ENCODE measurements around the gene RGS7. TPM values are rescaled to one million over a fixed set of nuclear protein-coding genes. Genes with fewer than 3 reads are reported as not detected.
"Not testable (repeated sequence)": the region's sequence is repeated elsewhere in the genome, so short reads cannot be mapped to it uniquely, and the experiment has no call there.

The RGS7 gene
- total RNA-seq, 4 donors from 2014 or later = 1.9 TPM; not detected in 3

DNA sequence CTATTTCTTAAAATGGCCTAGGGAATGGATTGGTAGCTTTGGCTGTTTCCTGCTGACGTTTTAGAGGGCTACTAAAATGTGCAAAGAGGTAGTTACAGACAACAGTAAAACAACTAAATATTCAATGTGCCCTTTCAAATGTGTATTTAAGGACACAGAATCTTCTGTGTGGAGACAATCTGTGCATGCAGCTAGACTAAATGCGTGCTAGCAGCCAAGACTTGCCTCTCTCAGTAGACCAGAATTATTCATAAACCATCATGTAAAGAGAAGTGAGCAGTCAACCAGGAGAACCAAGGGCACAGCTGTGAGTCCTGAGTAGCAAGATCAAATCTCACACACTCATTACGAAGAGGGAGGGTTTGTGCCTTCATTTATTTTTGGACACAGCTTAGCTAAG lies 584.9 kb downstream of the RGS7 start:
- no peaks in the 10 kb centered on the region for H3K27me3 ChIP-seq
- no peaks in the 10 kb centered on the region for H3K4me1 ChIP-seq
- no peaks in the 10 kb centered on the region for H3K36me3 ChIP-seq
- H3K4me3 ChIP-seq = no peak overlapping the region
- TF ChIP-seq, protein P1, sequence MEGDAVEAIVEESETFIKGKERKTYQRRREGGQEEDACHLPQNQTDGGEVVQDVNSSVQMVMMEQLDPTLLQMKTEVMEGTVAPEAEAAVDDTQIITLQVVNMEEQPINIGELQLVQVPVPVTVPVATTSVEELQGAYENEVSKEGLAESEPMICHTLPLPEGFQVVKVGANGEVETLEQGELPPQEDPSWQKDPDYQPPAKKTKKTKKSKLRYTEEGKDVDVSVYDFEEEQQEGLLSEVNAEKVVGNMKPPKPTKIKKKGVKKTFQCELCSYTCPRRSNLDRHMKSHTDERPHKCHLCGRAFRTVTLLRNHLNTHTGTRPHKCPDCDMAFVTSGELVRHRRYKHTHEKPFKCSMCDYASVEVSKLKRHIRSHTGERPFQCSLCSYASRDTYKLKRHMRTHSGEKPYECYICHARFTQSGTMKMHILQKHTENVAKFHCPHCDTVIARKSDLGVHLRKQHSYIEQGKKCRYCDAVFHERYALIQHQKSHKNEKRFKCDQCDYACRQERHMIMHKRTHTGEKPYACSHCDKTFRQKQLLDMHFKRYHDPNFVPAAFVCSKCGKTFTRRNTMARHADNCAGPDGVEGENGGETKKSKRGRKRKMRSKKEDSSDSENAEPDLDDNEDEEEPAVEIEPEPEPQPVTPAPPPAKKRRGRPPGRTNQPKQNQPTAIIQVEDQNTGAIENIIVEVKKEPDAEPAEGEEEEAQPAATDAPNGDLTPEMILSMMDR (IDR thresholded peaks at IDR 0.05) = no peak
- TF ChIP-seq POLR2A (IDR thresholded peaks at IDR 0.05) = no peak
- H3K27ac ChIP-seq = no peak overlapping the region
- DNase-seq = no peak
- H3K9me3 ChIP-seq = no peaks in the 10 kb centered on the region

DNA sequence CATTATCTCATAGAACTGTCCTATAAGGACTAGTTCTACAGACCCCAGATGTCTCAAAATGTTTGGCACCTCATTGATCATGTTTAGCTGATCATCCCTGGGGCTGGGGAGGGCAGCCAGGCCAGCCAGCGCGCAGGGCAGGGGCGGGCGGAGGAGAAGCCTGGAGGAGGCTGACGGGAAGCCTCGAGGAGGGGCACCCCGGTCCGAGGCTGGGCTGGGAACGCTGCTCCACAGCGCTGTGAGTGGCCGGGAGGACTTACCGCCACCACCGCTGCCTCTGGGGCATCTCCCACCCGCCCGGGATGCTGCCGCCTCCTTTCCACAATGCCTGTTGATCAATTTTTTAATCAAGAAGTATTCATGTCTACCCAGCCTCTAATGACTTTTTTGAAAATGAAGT lies 585.6 kb downstream of the RGS7 start:
- no peaks in the 10 kb centered on the region for H3K27me3 ChIP-seq
- H3K4me1 ChIP-seq = no peaks in the 10 kb centered on the region
- H3K9me3 ChIP-seq = no peaks in the 10 kb centered on the region
- H3K4me3 ChIP-seq = no peak overlapping the region
- TF ChIP-seq POLR2A (IDR thresholded peaks at IDR 0.05) = no peak
- TF ChIP-seq, protein P1 (IDR thresholded peaks at IDR 0.05) = no peak
- DNase-seq = no peak
- H3K27ac ChIP-seq = no peak overlapping the region
- H3K36me3 ChIP-seq = no peaks in the 10 kb centered on the region

DNA sequence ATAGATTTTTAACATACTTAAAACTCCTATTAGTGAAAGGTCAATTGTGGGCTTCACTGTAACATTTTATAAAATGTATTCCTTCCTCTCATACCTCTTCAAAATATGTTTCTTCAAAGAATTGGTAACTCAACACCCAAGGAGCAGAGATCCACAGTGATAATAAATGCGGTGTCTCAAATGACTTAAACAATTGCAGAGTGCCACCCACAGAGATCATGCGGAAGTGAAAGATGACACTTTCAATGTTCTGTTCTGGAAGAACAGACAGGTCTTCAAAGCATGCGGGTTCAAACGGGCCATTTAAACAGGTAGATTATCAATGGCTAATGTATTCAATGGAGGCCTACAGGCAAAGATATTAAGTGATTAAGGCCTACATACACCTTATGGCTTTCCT lies 588.0 kb downstream of the RGS7 start:
- TF ChIP-seq, protein P1 (IDR thresholded peaks at IDR 0.05) = no peak
- TF ChIP-seq POLR2A (IDR thresholded peaks at IDR 0.05) = no peak
- Histone ChIP-seq H3K9me3 (no peaks in the 10 kb centered on the region), H3K4me1 (no peaks in the 10 kb centered on the region), H3K4me3 (no peak overlapping the region), H3K27me3 (no peaks in the 10 kb centered on the region), H3K36me3 (no peaks in the 10 kb centered on the region), H3K27ac (no peak overlapping the region)
- DNase-seq = no peak

DNA sequence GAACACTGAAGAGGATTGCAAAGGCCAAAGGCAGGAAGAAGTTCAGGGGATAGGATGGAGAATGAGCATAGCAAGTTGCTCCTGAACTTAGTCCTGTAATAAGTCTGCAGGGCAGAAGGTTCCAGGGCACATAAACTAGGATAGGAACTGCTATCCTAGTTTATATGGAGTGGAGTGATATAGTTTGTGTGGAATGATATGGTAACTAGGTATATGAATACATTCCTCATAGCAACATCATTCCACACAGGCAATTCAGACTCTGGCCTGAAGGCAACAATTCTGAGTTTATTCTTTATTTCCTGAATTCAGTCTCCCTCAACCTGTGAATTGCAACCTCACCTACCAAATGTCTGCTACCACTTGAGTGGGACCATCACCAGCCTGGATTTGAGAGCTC lies 590.2 kb downstream of the RGS7 start:
- no peak for DNase-seq

DNA sequence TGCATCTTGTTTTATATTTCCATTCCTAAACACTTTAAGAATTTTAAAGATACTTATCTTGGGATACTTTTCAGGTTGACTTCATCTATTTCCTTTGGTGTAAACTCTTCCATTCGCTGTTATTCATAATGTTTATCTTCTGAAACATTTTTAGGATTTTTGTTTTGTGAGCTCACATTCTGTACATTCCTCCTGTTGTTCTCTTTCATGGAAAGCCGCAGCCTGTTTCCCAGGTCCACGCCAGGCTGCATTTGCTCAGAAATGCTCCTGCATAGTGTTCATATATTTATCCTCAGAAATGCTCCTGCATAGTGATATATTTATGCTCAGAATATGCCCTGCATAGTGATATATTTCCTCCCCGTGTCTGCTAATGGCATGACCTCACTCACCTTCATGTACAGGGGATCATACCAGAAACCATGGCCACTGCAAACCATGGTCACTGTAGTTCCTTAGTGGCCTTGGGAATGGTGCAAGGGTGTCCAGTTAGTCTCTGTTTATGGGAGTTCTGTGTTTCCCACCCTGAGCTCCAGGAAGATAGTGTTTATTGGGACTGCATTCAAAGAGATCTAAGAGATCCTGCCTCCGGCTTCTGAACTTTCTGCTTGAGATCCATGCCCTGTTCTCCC lies 591.2 kb downstream of the RGS7 start:
- TF ChIP-seq, protein P1 (IDR thresholded peaks at IDR 0.05) = no peak
- TF ChIP-seq POLR2A (IDR thresholded peaks at IDR 0.05) = no peak
- DNase-seq = no peak

More for the DNA sequence above, 590.2 kb downstream of the RGS7 start:
- H3K27ac ChIP-seq = no peak overlapping the region
- no peaks in the 10 kb centered on the region for H3K27me3 ChIP-seq
- TF ChIP-seq, protein P1 (IDR thresholded peaks at IDR 0.05) = no peak
- no peak for TF ChIP-seq POLR2A (IDR thresholded peaks at IDR 0.05)
- H3K36me3 ChIP-seq = no peaks in the 10 kb centered on the region
- no peaks in the 10 kb centered on the region for H3K4me1 ChIP-seq
- H3K4me3 ChIP-seq = no peak overlapping the region
- H3K9me3 ChIP-seq = no peaks in the 10 kb centered on the region

DNA sequence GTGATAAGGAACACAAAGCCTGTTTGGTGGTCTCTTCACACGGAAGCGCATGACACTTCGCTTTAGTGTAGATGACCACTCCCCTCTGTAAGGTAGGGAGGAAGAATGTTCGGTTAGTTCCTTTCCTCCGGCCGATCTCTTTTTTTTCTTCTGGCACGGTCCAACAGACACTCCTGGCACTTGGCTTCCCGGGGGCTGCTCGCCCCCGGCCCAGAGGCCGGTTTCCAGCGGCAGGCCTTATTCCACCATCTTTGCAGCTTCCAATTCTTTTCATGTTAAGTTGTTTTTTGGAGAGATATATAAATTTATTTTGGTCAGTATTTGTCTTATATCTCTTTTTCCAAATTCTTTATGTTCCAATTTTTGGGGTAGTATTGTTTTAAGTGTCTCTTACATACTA lies 593.2 kb downstream of the RGS7 start:
- Histone ChIP-seq H3K4me3 (no peak overlapping the region), H3K27me3 (no peaks in the 10 kb centered on the region), H3K36me3 (no peaks in the 10 kb centered on the region), H3K4me1 (no peaks in the 10 kb centered on the region), H3K27ac (no peak overlapping the region), H3K9me3 (no peaks in the 10 kb centered on the region)
- DNase-seq = no peak
- TF ChIP-seq, protein P1 (IDR thresholded peaks at IDR 0.05) = no peak
- no peak for TF ChIP-seq POLR2A (IDR thresholded peaks at IDR 0.05)

More for the DNA sequence above, 591.2 kb downstream of the RGS7 start:
- H3K27me3 ChIP-seq = no peaks in the 10 kb centered on the region
- no peaks in the 10 kb centered on the region for H3K9me3 ChIP-seq
- no peaks in the 10 kb centered on the region for H3K36me3 ChIP-seq
- H3K27ac ChIP-seq = no peak overlapping the region
- H3K4me3 ChIP-seq = no peak overlapping the region
- no peaks in the 10 kb centered on the region for H3K4me1 ChIP-seq

DNA sequence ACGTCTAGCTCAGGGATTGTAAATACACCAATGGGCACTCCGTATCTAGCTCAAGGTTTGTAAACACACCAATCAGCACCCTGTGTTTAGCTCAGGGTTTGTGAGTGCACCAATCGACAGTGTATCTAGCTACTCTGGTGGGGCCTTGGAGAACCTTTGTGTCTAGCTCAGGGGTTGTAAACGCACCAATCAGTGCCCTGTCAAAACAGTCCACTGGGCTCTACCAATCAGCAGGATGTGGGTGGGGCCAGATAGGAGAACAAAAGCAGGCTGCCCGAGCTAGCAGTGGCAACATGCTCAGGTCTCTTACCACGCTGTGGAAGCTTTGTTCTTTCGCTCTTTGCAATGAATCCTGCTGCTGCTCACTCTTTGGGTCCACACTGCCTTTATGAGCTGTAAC lies 593.9 kb downstream of the RGS7 start:
- H3K4me3 ChIP-seq, H3K27me3 ChIP-seq, H3K36me3 ChIP-seq, H3K9me3 ChIP-seq, H3K27ac ChIP-seq, DNase-seq, H3K4me1 ChIP-seq: not testable (repeated sequence)

DNA sequence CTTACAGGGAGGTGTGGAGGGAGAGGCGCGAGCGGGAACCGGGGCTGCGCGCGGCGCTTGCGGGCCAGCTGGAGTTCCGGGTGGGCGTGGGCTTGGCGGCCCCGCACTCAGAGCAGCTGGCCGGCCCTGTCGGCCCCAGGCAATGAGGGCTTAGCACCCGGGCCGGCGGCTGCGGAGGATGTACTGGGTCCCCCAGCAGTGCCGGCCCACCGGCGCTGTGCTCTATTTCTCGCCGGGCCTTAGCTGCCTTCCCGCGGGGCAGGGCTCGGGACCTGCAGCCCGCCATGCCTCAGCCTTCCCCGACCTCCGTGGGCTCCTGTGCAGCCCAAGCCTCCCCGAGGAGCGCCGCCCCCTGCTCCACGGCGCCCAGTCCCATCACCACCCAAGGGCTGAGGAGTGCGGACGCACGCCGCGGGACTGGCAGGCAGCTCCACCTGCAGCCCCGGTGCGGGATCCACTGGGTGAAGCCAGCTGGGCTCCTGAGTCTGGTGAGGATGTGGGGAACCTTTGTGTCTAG lies 594.5 kb downstream of the RGS7 start:
- DNase-seq, H3K4me3 ChIP-seq, H3K27ac ChIP-seq, H3K9me3 ChIP-seq, H3K4me1 ChIP-seq, H3K27me3 ChIP-seq, H3K36me3 ChIP-seq: not testable (repeated sequence)

Measured in Peyer's patch (tissue), 4 donors.